Activated CD8-positive, alpha-beta memory T cell treated with anti-CD3 and anti-CD28 coated beads, Interleukin-2, amount 50 U/mL, for 4 hours (primary cell): Measurements from ENCODE around the gene ANTKMT.
A peak's percentile ranks its signal among the peaks of the same experiment; 100 is the strongest.
"Not testable (repeated sequence)": the region's sequence is repeated elsewhere in the genome, so short reads cannot be mapped to it uniquely, and the experiment has no call there.

ENCODE experiments used
- DNase-seq: peaks from one replicate; pipeline ENCODE4 v3.0.0-alpha.2; 2020

Gene ANTKMT

GRCh38 chr16:681746-682427, 39.1 kb upstream of the ANTKMT start:
- DNase-seq: no peak

- DNase-seq: no peak
Observed at GRCh38 chr16:682493-683395, 38.2 kb upstream of the ANTKMT start.

GRCh38 chr16:683396-684070, 37.4 kb upstream of the ANTKMT start:
- DNase-seq: no peak

GRCh38 chr16:684071-684794, 36.7 kb upstream of the ANTKMT start, which contains the start of gene JMJD8:
Gene JMJD8 (minus strand): TSS chr16:684334. CDS start chr16:684319, 15 bp downstream.
- DNase-seq: peak; percentile 97

GRCh38 chr16:684961-685696, 35.8 kb upstream of the ANTKMT start:
- DNase-seq: no peak

GRCh38 chr16:685967-686366, 35.0 kb upstream of the ANTKMT start:
- no peak for DNase-seq

- DNase-seq: no peak
Observed at GRCh38 chr16:686459-687260, 34.3 kb upstream of the ANTKMT start.

- no peak for DNase-seq
Observed at GRCh38 chr16:687499-687898, 33.4 kb upstream of the ANTKMT start.

GRCh38 chr16:689175-689897, 31.6 kb upstream of the ANTKMT start:
- no peak for DNase-seq

- DNase-seq: not testable (repeated sequence)
Observed at GRCh38 chr16:691242-691641, 29.7 kb upstream of the ANTKMT start.

- no peak for DNase-seq
Observed at GRCh38 chr16:692356-693108, 28.4 kb upstream of the ANTKMT start.

GRCh38 chr16:693364-693763, 27.6 kb upstream of the ANTKMT start:
- no peak for DNase-seq

- DNase-seq: peak; percentile 64
Observed at GRCh38 chr16:693766-694165, 27.2 kb upstream of the ANTKMT start.

GRCh38 chr16:694187-694862, 26.6 kb upstream of the ANTKMT start:
- no peak for DNase-seq

GRCh38 chr16:694863-695354, 26.0 kb upstream of the ANTKMT start:
- no peak for DNase-seq

GRCh38 chr16:695355-696089, 25.4 kb upstream of the ANTKMT start:
- DNase-seq: peak; percentile 70

GRCh38 chr16:698911-699671, 21.9 kb upstream of the ANTKMT start:
- no peak for DNase-seq
